ENCODE results near the gene ATP2B2. TPM values are rescaled to one million over a fixed set of nuclear protein-coding genes. Genes with fewer than 3 reads are reported as not detected.

The ATP2B2 gene
- total and polyA plus RNA-seq, 2 experiments from 2014 or later = 0.42 to 0.63 TPM

GRCh38 chr3:10515884-10516495 lies 10.6 kb upstream of the ATP2B2 start:
- Histone ChIP-seq H3K4me2 (no peak overlapping the region), H3K9me2 (ENCODE audit: insufficient read depth) (no peaks in the 10 kb centered on the region), H3K4me3 (no peak overlapping the region), H3K36me3 (ENCODE audit: insufficient read depth) (no peaks in the 10 kb centered on the region), H3K27ac (ENCODE audit: low read depth) (no peak overlapping the region), H3F3A (replicated peaks; ENCODE audit: low read depth) (no peaks in the 10 kb centered on the region), H3K27me3 (ENCODE audit: insufficient read depth) (no peaks in the 10 kb centered on the region), H3K4me1 (ENCODE audit: insufficient read depth) (no peaks in the 10 kb centered on the region; the same call in 1 of the 2 replicates), H3K79me2 (replicated peaks; ENCODE audit: insufficient read depth) (no peaks in the 10 kb centered on the region), H2AFZ (peak overlapping the region; percentile 18; the same call in 1 of the 2 replicates), H4K20me1 (replicated peaks; ENCODE audit: insufficient read depth) (no peaks in the 10 kb centered on the region)
- H3K27me3 Mint-ChIP-seq (ENCODE audit: insufficient read depth, low read depth, poor library complexity) = peaks cover 9% of the 10 kb centered on the region
- peaks cover 30% of the 10 kb centered on the region for H3K4me1 Mint-ChIP-seq
- TF ChIP-seq ZNF462 (CRISPR knock-in tag; IDR thresholded peaks at IDR 0.05) (no peak), CTCF (conservative IDR thresholded peaks at IDR 0.05; ENCODE audit: low read depth in 2 of 2) (peak; percentile 35 to 59; a peak in 3 of 4 replicates)
- H3K27ac Mint-ChIP-seq = no peak overlapping the region
- H3K4me3 Mint-ChIP-seq = no peak overlapping the region
- DNase-seq (ENCODE audit: low spot score) (peak; percentile 34), ATAC-seq (peak; percentile 73)
- H3K36me3 Mint-ChIP-seq (ENCODE audit: low read depth) = no peaks in the 10 kb centered on the region
- no peaks in the 10 kb centered on the region for H3K9me3 Mint-ChIP-seq

DNA sequence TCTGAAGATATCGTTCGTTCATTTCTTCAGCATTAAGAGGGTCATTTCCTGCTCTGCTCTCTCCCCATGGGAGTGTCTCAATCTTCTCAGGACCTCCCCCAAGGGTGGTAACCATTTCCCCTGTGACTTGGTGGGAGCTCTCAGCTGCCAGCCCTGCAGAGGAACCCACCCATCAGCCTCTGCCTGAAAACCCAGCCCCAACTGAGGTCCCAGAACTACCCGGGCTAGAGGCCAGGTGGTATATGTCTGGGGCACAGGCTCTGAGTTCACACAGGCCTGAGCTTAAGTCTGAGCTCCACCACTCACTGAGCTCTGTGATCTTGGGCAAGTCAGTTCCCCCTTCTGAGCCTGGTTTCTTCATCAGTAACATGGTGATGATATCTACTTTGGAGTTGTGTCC lies 10.0 kb upstream of the ATP2B2 start:
- no peaks in the 10 kb centered on the region for H3K36me3 Mint-ChIP-seq (ENCODE audit: low read depth)
- no peak overlapping the region for H3K27ac ChIP-seq (ENCODE audit: low read depth)
- H3K79me2 ChIP-seq (replicated peaks; ENCODE audit: insufficient read depth) = no peaks in the 10 kb centered on the region
- H3K4me1 Mint-ChIP-seq = peaks cover 35% of the 10 kb centered on the region
- no peak overlapping the region for H3K4me2 ChIP-seq
- H2AFZ ChIP-seq = no peak overlapping the region
- no peaks in the 10 kb centered on the region for H4K20me1 ChIP-seq (replicated peaks; ENCODE audit: insufficient read depth)
- no peak overlapping the region for H3K27ac Mint-ChIP-seq
- peaks cover 9% of the 10 kb centered on the region for H3K27me3 Mint-ChIP-seq (ENCODE audit: insufficient read depth, low read depth, poor library complexity)
- no peaks in the 10 kb centered on the region for H3F3A ChIP-seq (replicated peaks; ENCODE audit: low read depth)
- H3K27me3 ChIP-seq (ENCODE audit: insufficient read depth) = no peaks in the 10 kb centered on the region
- no peaks in the 10 kb centered on the region for H3K36me3 ChIP-seq (ENCODE audit: insufficient read depth)
- H3K9me2 ChIP-seq (ENCODE audit: insufficient read depth) = no peaks in the 10 kb centered on the region
- H3K4me3 Mint-ChIP-seq = no peak overlapping the region
- no peaks in the 10 kb centered on the region; the same call in 1 of the 2 replicates for H3K4me1 ChIP-seq (ENCODE audit: insufficient read depth)
- H3K9me3 Mint-ChIP-seq = no peaks in the 10 kb centered on the region
- ATAC-seq = no peak
- H3K4me3 ChIP-seq = no peak overlapping the region
- DNase-seq (ENCODE audit: low spot score) = no peak
- TF ChIP-seq ZNF331 (CRISPR knock-in tag; IDR thresholded peaks at IDR 0.05; ENCODE audit: low read depth) (no peak), EZH2 (IDR thresholded peaks at IDR 0.05; ENCODE audit: low read depth, unreplicated experiment) (no peak), EZH2phosphoT487 (IDR thresholded peaks at IDR 0.05; ENCODE audit: unreplicated experiment) (no peak), NANOG (IDR thresholded peaks at IDR 0.05; ENCODE audit: borderline replicate concordance) (no peak), STAT1 (IDR thresholded peaks at IDR 0.05; ENCODE audit: unreplicated experiment) (no peak), CREB1 (CRISPR knock-in tag; IDR thresholded peaks at IDR 0.05; ENCODE audit: low read depth) (no peak)
- TF ChIP-seq, protein P1, sequence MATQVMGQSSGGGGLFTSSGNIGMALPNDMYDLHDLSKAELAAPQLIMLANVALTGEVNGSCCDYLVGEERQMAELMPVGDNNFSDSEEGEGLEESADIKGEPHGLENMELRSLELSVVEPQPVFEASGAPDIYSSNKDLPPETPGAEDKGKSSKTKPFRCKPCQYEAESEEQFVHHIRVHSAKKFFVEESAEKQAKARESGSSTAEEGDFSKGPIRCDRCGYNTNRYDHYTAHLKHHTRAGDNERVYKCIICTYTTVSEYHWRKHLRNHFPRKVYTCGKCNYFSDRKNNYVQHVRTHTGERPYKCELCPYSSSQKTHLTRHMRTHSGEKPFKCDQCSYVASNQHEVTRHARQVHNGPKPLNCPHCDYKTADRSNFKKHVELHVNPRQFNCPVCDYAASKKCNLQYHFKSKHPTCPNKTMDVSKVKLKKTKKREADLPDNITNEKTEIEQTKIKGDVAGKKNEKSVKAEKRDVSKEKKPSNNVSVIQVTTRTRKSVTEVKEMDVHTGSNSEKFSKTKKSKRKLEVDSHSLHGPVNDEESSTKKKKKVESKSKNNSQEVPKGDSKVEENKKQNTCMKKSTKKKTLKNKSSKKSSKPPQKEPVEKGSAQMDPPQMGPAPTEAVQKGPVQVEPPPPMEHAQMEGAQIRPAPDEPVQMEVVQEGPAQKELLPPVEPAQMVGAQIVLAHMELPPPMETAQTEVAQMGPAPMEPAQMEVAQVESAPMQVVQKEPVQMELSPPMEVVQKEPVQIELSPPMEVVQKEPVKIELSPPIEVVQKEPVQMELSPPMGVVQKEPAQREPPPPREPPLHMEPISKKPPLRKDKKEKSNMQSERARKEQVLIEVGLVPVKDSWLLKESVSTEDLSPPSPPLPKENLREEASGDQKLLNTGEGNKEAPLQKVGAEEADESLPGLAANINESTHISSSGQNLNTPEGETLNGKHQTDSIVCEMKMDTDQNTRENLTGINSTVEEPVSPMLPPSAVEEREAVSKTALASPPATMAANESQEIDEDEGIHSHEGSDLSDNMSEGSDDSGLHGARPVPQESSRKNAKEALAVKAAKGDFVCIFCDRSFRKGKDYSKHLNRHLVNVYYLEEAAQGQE (IDR thresholded peaks at IDR 0.05; ENCODE audit: unreplicated experiment) = no peak

Data from GM23338 (cell line).